ENCODE results near the gene AKT3. TPM values are rescaled to one million over a fixed set of nuclear protein-coding genes. Genes with fewer than 3 reads are reported as not detected.

Gene AKT3
- total RNA-seq, 4 donors from 2014 or later: 8.5 to 16.0 (median 15.2) TPM

- Histone ChIP-seq H3K36me3 (no peaks in the 10 kb centered on the region), H3K27me3 (no peaks in the 10 kb centered on the region), H3K27ac (no peak overlapping the region), H3K4me1 (peaks cover 0 to 14% of the 10 kb centered on the region in 2 donors), H3K4me3 (no peak overlapping the region), H3K9me3 (no peaks in the 10 kb centered on the region)
- in situ Hi-C loops (cut with MboI; ENCODE audit: low sequenced_read_pairs in 4 of 4): no loop called here
- no peak for TF ChIP-seq POLR2A (IDR thresholded peaks at IDR 0.05)
- no peak for TF ChIP-seq CTCF (IDR thresholded peaks at IDR 0.05 in 4 of 5, conservative IDR thresholded peaks at IDR 0.05 in 1 of 5)
- no peak for ATAC-seq
- intact Hi-C loops (cut with DNase I; ENCODE audit: low total_unique reads): no loop called here
- no peak for DNase-seq
These were observed 411.2 kb downstream of the AKT3 start for GRCh38 chr1:243438815-243439214.

Other genes with a start within 250 kb of the AKT3 start
- gene ZBTB18, start 201.0 kb upstream of the AKT3 start, total RNA-seq: 10 to 100 TPM; 48.2 to 60.7 (median 55.5) TPM

All from gastrocnemius medialis (tissue), 4 donors.